ENCODE results near the gene ZMYM2.

DNA sequence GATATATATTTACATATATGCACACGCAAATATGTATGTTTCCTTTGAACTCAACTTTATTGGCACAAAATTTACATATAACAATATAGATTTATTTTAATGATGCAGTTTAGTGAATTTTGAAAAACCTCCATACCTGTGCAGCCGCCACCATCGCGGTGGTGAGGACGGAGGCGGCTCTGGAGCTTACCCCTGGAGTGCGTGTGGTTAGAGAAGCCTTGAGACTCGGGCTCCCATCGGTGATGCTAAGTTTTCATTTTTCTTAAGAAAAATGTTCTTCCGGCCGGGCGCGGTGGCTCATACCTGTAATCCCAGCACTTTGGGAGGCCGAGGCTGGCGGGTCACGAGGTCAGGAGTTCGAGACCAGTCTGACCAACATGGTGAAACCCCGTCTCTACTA is 170.5 kb downstream of the ZMYM2 start:
- TF ChIP-seq, protein P1, sequence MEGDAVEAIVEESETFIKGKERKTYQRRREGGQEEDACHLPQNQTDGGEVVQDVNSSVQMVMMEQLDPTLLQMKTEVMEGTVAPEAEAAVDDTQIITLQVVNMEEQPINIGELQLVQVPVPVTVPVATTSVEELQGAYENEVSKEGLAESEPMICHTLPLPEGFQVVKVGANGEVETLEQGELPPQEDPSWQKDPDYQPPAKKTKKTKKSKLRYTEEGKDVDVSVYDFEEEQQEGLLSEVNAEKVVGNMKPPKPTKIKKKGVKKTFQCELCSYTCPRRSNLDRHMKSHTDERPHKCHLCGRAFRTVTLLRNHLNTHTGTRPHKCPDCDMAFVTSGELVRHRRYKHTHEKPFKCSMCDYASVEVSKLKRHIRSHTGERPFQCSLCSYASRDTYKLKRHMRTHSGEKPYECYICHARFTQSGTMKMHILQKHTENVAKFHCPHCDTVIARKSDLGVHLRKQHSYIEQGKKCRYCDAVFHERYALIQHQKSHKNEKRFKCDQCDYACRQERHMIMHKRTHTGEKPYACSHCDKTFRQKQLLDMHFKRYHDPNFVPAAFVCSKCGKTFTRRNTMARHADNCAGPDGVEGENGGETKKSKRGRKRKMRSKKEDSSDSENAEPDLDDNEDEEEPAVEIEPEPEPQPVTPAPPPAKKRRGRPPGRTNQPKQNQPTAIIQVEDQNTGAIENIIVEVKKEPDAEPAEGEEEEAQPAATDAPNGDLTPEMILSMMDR (conservative IDR thresholded peaks at IDR 0.05; ENCODE audit: low read length) = no peak
- TF ChIP-seq EZH2phosphoT487 (IDR thresholded peaks at IDR 0.05; ENCODE audit: borderline replicate concordance) = no peak

Measured in Loucy (cell line).